OCI-LY7 (cell line): ENCODE data around the gene CCDC174. TPM values are rescaled to one million over a fixed set of nuclear protein-coding genes. Genes with fewer than 3 reads are reported as not detected.

Source experiments
- BruUV-seq: library from RNA; stranded (reverse); fragments of 400-500 nt; replicated peaks from 2 replicates; lab custom pipeline; 2021; lab: Mats Ljungman, UMichigan
- CTCF ChIA-PET: fragments of 300-600 bp; sonication (Branson Sonifier 250); formaldehyde crosslinking; loops from one replicate; lab custom pipeline; 2022; ENCODE audit warnings: antibody characterized with exemption; ENCODE audit not compliant: unreplicated experiment; lab: Charles Lee
- POLR2A ChIA-PET: fragments of 300-600 bp; sonication (Branson Sonifier 250); formaldehyde crosslinking; loops from one replicate; lab custom pipeline; 2022; ENCODE audit warnings: antibody characterized with exemption; lab: Charles Lee
- DNase-seq: peaks from one replicate; pipeline ENCODE4 v3.0.0-alpha.2; 2015; ENCODE audit warnings: low spot score
- H2AFZ ChIP-seq: fragments of 200-600 bp; sonication (generic), shearing (Covaris generic); 2 replicates; pipeline ENCODE4 v1.6.1; 2014; ENCODE audit warnings: mild to moderate bottlenecking, antibody characterized with exemption, low read length, moderate library complexity
- H3K27ac ChIP-seq: fragments of 200-600 bp; sonication (generic); 2 replicates; pipeline ENCODE4 v1.5.1; 2014; ENCODE audit warnings: mixed run types, low read depth, mild to moderate bottlenecking, moderate library complexity, low read length, inconsistent platforms; ENCODE audit not compliant: poor library complexity, severe bottlenecking
- H3K36me3 ChIP-seq: fragments of 200-600 bp; sonication (generic); 2 replicates; pipeline ENCODE4 v1.6.1; 2014; ENCODE audit warnings: mild to moderate bottlenecking, antibody characterized with exemption, low read length, moderate library complexity, mixed read lengths; ENCODE audit not compliant: insufficient read depth
- H3K4me1 ChIP-seq: fragments of 200-600 bp; sonication (generic); 2 replicates; pipeline ENCODE4 v1.5.1; 2014; ENCODE audit warnings: mild to moderate bottlenecking, low read length; ENCODE audit not compliant: insufficient read depth, poor library complexity, severe bottlenecking
- H3K4me2 ChIP-seq: fragments of 200-600 bp; sonication (generic); 2 replicates; pipeline ENCODE4 v1.6.1; 2014; ENCODE audit warnings: mild to moderate bottlenecking, low read length
- H3K4me3 ChIP-seq: fragments of 200-600 bp; sonication (generic); 2 replicates; pipeline ENCODE4 v1.5.1; 2014; ENCODE audit warnings: mild to moderate bottlenecking, low read depth, low read length; ENCODE audit not compliant: poor library complexity, severe bottlenecking
- H3K79me2 ChIP-seq: fragments of 200-600 bp; sonication (generic); 2 replicates; pipeline ENCODE4 v1.6.1; 2016; ENCODE audit warnings: low read depth, mild to moderate bottlenecking, low read length, moderate library complexity, mixed read lengths; ENCODE audit not compliant: insufficient read depth
- H3K9me2 ChIP-seq: fragments of 200-600 bp; sonication (generic); 2 replicates; pipeline ENCODE4 v1.6.1; 2016; ENCODE audit warnings: mild to moderate bottlenecking, low read length, mixed read lengths; ENCODE audit not compliant: insufficient read depth
- H3K9me3 ChIP-seq: fragments of 200-600 bp; sonication (generic); 2 replicates; pipeline ENCODE4 v1.6.1; 2014; ENCODE audit warnings: mild to moderate bottlenecking, mixed run types, low read length, mixed read lengths
- H4K20me1 ChIP-seq: fragments of 200-600 bp; sonication (generic); 2 replicates; pipeline ENCODE4 v1.6.1; 2014; ENCODE audit warnings: mild to moderate bottlenecking, antibody characterized with exemption, low read length, moderate library complexity, mixed read lengths; ENCODE audit not compliant: insufficient read depth
- EZH2phosphoT487 ChIP-seq: fragments of 200-600 bp; sonication (generic); IDR thresholded peaks from 2 replicates; pipeline ENCODE4 v1.6.1; 2018; ENCODE audit warnings: low read depth, borderline replicate concordance, mild to moderate bottlenecking, mixed run types, antibody characterized with exemption, low read length, moderate library complexity, mixed read lengths
- intact Hi-C: fragments of 100-400 bp; cut with micrococcal nuclease; formaldehyde crosslinking; loops from one replicate; pipeline ENCODE4 v1.10.0; 2022; ENCODE audit not compliant: unreplicated experiment
- total RNA-seq, 2 experiments: library from RNA; depleted of rRNA in 1 of 2; stranded (reverse); fragments of >200 nt in 1 of 2; shearing (Covaris generic) in 1 of 2; gene quantifications; 2 replicates each; pipeline ENCODE4 v1.2.3, GENCODE V29; 2014 to 2022
- TF ChIP-seq, protein P1 (sequence below): fragments of 200-600 bp; sonication (generic); conservative IDR thresholded peaks from 2 replicates; pipeline ENCODE4 v1.5.1; 2014; ENCODE audit warnings: mild to moderate bottlenecking, antibody characterized with exemption, low read length, moderate library complexity, mixed read lengths

Gene CCDC174
- total RNA-seq, 2 experiments from 2014 or later: 11.2 to 22.7 TPM

DNA sequence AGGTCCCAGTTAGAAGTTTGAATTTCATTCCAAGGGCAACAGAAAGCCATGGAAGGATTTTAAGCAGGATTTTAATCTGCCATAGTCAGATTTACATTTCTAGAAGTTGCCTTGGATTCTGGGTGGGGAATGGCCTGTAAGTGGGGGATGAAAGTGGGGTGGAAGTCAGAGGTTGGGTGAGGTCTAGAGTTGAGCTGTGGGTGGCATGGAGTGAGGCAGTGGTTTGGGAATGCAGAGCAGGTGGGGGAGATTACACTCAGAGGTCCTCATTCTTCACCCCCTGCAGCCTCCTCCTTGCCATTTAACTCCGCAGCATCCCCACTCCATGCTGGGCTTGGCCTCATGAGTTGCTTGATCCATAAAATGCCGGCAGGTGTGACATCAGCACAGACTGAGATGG, 32.0 kb upstream of the CCDC174 start:
- intact Hi-C loops: no loop called here
- no peak for DNase-seq
- Histone ChIP-seq H3K79me2 (no peaks in the 10 kb centered on the region), H2AFZ (no peak overlapping the region), H4K20me1 (no peaks in the 10 kb centered on the region), H3K4me2 (no peak overlapping the region), H3K4me1 (no peaks in the 10 kb centered on the region), H3K9me3 (no peaks in the 10 kb centered on the region), H3K9me2 (no peaks in the 10 kb centered on the region), H3K36me3 (no peaks in the 10 kb centered on the region), H3K4me3 (no peak overlapping the region), H3K27ac (no peak overlapping the region)
- no TSS peak for BruUV-seq
- POLR2A ChIA-PET: no interaction called here
- CTCF ChIA-PET: no interaction called here
- no peak for TF ChIP-seq EZH2phosphoT487
- TF ChIP-seq, protein P1, sequence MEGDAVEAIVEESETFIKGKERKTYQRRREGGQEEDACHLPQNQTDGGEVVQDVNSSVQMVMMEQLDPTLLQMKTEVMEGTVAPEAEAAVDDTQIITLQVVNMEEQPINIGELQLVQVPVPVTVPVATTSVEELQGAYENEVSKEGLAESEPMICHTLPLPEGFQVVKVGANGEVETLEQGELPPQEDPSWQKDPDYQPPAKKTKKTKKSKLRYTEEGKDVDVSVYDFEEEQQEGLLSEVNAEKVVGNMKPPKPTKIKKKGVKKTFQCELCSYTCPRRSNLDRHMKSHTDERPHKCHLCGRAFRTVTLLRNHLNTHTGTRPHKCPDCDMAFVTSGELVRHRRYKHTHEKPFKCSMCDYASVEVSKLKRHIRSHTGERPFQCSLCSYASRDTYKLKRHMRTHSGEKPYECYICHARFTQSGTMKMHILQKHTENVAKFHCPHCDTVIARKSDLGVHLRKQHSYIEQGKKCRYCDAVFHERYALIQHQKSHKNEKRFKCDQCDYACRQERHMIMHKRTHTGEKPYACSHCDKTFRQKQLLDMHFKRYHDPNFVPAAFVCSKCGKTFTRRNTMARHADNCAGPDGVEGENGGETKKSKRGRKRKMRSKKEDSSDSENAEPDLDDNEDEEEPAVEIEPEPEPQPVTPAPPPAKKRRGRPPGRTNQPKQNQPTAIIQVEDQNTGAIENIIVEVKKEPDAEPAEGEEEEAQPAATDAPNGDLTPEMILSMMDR: no peak

DNA sequence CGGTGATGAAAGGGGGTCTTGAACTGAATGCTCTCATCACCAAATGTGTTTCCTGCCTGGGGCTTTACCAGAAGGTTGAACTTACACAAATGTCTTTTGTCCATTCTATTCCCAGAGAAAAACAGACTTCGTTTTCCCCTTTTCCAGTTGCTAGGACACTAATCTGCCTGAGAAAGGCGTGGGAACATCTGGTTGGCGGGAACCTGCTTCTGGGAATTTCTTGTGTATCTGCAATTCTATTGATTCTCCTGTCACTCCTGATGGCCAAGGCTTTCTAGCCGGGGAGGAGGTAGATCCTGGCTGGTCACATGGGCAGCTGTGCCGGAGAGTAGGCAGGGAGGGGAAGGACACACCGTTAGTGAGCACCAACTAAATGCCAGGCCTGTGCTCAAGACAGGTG, 31.1 kb upstream of the CCDC174 start:
- no peak for DNase-seq
- ChIA-PET CTCF (no interaction called here), POLR2A (no interaction called here)
- BruUV-seq: no TSS peak
- TF ChIP-seq, protein P1: no peak
- TF ChIP-seq EZH2phosphoT487: no peak
- no peaks in the 10 kb centered on the region for H3K9me2 ChIP-seq
- H3K27ac ChIP-seq: no peak overlapping the region
- no peaks in the 10 kb centered on the region for H3K79me2 ChIP-seq
- H3K4me2 ChIP-seq: no peak overlapping the region
- no peak overlapping the region for H2AFZ ChIP-seq
- no peaks in the 10 kb centered on the region for H3K4me1 ChIP-seq
- no peaks in the 10 kb centered on the region for H4K20me1 ChIP-seq
- H3K4me3 ChIP-seq: no peak overlapping the region
- no peaks in the 10 kb centered on the region for H3K9me3 ChIP-seq
- H3K36me3 ChIP-seq: no peaks in the 10 kb centered on the region
- intact Hi-C loops: no loop called here

DNA sequence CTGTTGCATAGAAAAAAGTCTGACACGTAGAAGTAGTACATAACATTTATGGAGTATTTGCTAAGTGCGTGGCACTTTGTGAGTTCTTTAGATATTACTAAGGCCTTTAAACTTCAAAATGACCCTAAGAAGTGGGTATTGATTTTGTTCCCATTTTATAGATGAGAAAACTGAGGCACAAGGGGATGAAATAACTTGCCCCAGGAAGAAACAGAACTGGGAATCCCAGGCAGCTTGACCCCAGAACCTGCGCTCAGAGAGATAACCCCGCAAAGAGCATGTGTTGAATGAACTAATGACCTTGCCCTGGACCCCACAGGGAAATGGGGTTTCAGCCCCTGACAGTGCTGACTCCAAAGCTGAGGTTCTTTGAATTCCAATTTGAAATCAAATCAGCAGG, 30.5 kb upstream of the CCDC174 start:
- Histone ChIP-seq H3K9me2 (no peaks in the 10 kb centered on the region), H3K79me2 (no peaks in the 10 kb centered on the region), H3K27ac (no peak overlapping the region), H3K4me3 (no peak overlapping the region), H2AFZ (no peak overlapping the region), H3K36me3 (no peaks in the 10 kb centered on the region), H3K9me3 (no peaks in the 10 kb centered on the region), H3K4me2 (no peak overlapping the region), H3K4me1 (no peaks in the 10 kb centered on the region), H4K20me1 (no peaks in the 10 kb centered on the region)
- ChIA-PET CTCF (no interaction called here), POLR2A (no interaction called here)
- TF ChIP-seq EZH2phosphoT487: no peak
- TF ChIP-seq, protein P1: no peak
- intact Hi-C loops: no loop called here
- BruUV-seq: no TSS peak
- DNase-seq: no peak
